Neural cell (in vitro differentiated cells): ENCODE results near the gene HDGFL2. TPM values are rescaled to one million over a fixed set of nuclear protein-coding genes. Genes with fewer than 3 reads are reported as not detected.

Source experiments
- H2AFZ ChIP-seq: fragments of 200-600, 300-800 bp; sonication (generic), shearing (Covaris generic); 2 replicates; pipeline ENCODE4 v1.6.0; 2014; ENCODE audit warnings: low read depth, mild to moderate bottlenecking, antibody characterized with exemption, low read length, moderate library complexity
- H3F3A ChIP-seq: fragments of 200-600 bp; shearing (Covaris generic); 2 replicates; pipeline ENCODE4 v1.6.1; 2016; ENCODE audit warnings: mild to moderate bottlenecking, moderate library complexity, mixed read lengths, antibody characterized with exemption, low read length; ENCODE audit not compliant: insufficient read depth, poor library complexity, severe bottlenecking
- H3K27ac ChIP-seq: fragments of 200-600, 300-800 bp; sonication (generic), shearing (Covaris generic); 2 replicates; pipeline ENCODE4 v1.5.1; 2014; ENCODE audit warnings: mild to moderate bottlenecking, low read length, moderate library complexity
- H3K27me3 ChIP-seq: fragments of 300-800, 200-600 bp; sonication (generic), shearing (Covaris generic); 2 replicates; pipeline ENCODE4 v1.6.0; 2014; ENCODE audit warnings: mild to moderate bottlenecking, low read depth, low read length, moderate library complexity; ENCODE audit not compliant: insufficient read depth
- H3K36me3 ChIP-seq: fragments of 300-800, 200-600 bp; sonication (generic), shearing (Covaris generic); 2 replicates; pipeline ENCODE4 v1.5.1; 2014; ENCODE audit warnings: mild to moderate bottlenecking, antibody characterized with exemption, low read length, moderate library complexity; ENCODE audit not compliant: insufficient read depth
- H3K4me2 ChIP-seq: fragments of 300-800, 200-600 bp; sonication (generic), shearing (Covaris generic); 2 replicates; pipeline ENCODE4 v1.6.0; 2014; ENCODE audit warnings: mild to moderate bottlenecking, low read length
- H3K4me3 ChIP-seq: fragments of 300-800, 200-600 bp; sonication (generic), shearing (Covaris generic); 2 replicates; pipeline ENCODE4 v1.5.1; 2014; ENCODE audit warnings: mild to moderate bottlenecking, low read length, moderate library complexity
- H3K79me2 ChIP-seq: fragments of 200-600 bp; shearing (Covaris generic); replicated peaks from 2 replicates; pipeline ENCODE4 v1.6.0; 2014; ENCODE audit warnings: mild to moderate bottlenecking, low read length, moderate library complexity; ENCODE audit not compliant: insufficient read depth
- H3K9ac ChIP-seq: fragments of 300-800, 200-600 bp; sonication (generic), shearing (Covaris generic); 2 replicates; pipeline ENCODE4 v1.6.1; 2016; ENCODE audit warnings: mild to moderate bottlenecking, low read length, mixed read lengths
- H3K9me2 ChIP-seq: fragments of 200-600 bp; shearing (Covaris generic); 2 replicates; pipeline ENCODE4 v1.6.1; 2016; ENCODE audit warnings: mild to moderate bottlenecking, low read length, mixed read lengths; ENCODE audit not compliant: insufficient read depth
- H3K9me3 ChIP-seq: fragments of 200-600, 300-800 bp; sonication (generic), shearing (Covaris generic); 2 replicates; pipeline ENCODE4 v1.6.1; 2016; ENCODE audit warnings: mild to moderate bottlenecking, mixed run types, low read length, moderate library complexity, mixed read lengths
- H4K20me1 ChIP-seq: fragments of 200-600 bp; shearing (Covaris generic); 2 replicates; pipeline ENCODE4 v1.6.1; 2016; ENCODE audit warnings: mild to moderate bottlenecking, mixed run types; ENCODE audit not compliant: insufficient read depth
- CTCF ChIP-seq: fragments of 450-650 bp; IDR thresholded peaks from 2 replicates; pipeline ENCODE4 v1.5.1; 2014; ENCODE audit warnings: antibody characterized with exemption, mild to moderate bottlenecking, moderate library complexity; ENCODE audit not compliant: poor library complexity, severe bottlenecking
- EP300 ChIP-seq: fragments of 450-650 bp; conservative IDR thresholded peaks from 2 replicates; pipeline ENCODE4 v1.6.1; 2014; ENCODE audit warnings: antibody characterized with exemption, mild to moderate bottlenecking, moderate library complexity; ENCODE audit not compliant: poor library complexity, severe bottlenecking
- EZH2 ChIP-seq: fragments of 200-600, 300-800 bp; shearing (Covaris generic), sonication (generic); IDR thresholded peaks from 2 replicates; pipeline ENCODE4 v1.6.1; 2014; ENCODE audit warnings: antibody characterized with exemption, low read length, borderline replicate concordance, mild to moderate bottlenecking; ENCODE audit not compliant: insufficient read depth, poor library complexity, severe bottlenecking
- MXI1 ChIP-seq: fragments of 450-650 bp; conservative IDR thresholded peaks from 2 replicates; pipeline ENCODE4 v1.6.1; 2014; ENCODE audit warnings: antibody characterized with exemption, mild to moderate bottlenecking; ENCODE audit not compliant: poor library complexity, severe bottlenecking
- POLR2AphosphoS5 ChIP-seq: IDR thresholded peaks from 2 replicates; pipeline ENCODE4 v1.6.1; 2012
- RAD21 ChIP-seq: fragments of 450-650 bp; conservative IDR thresholded peaks from 2 replicates; pipeline ENCODE4 v1.6.1; 2014; ENCODE audit warnings: antibody characterized with exemption, mild to moderate bottlenecking, moderate library complexity
- REST ChIP-seq: IDR thresholded peaks from 2 replicates; pipeline ENCODE4 v1.6.1; 2012; ENCODE audit warnings: borderline replicate concordance
- SMC3 ChIP-seq: fragments of 450-650 bp; conservative IDR thresholded peaks from 2 replicates; pipeline ENCODE4 v1.6.1; 2014; ENCODE audit warnings: antibody characterized with exemption, mild to moderate bottlenecking, moderate library complexity; ENCODE audit not compliant: poor library complexity
- TAF1 ChIP-seq: IDR thresholded peaks from 2 replicates; pipeline ENCODE4 v1.6.1; 2012; ENCODE audit warnings: low read depth
- polyA plus RNA-seq: library from polyadenylated mRNA; depleted of rRNA; stranded (reverse); fragments of >200 nt; gene quantifications from 2 replicates; pipeline ENCODE4 v1.2.3, GENCODE V29; 2014

HDGFL2 gene
- polyA plus RNA-seq, 1 donor from 2014 or later = 79.7 TPM

DNA sequence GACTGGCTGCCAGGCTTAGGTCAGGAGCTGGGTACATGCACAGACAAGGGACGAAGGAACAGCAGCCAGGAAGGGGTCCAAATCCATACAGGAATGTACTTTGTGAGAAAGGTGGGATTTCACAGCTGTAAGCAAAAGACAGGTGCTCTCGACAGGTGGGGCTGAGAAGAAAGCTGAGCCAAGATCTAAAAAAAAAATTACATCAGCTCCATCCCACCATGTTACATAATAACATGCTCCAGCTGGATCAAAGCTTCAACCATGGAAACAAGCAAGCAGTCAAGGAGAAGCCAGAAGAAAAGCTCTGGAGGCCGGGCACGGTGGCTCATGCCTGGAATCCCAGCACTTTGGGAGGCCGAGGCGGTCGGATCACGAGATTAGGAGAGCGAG is 22.5 kb upstream of the HDGFL2 start:
- H3K9ac ChIP-seq = no peak overlapping the region
- H3K27me3 ChIP-seq = no peaks in the 10 kb centered on the region
- no peaks in the 10 kb centered on the region for H3K79me2 ChIP-seq
- H3K27ac ChIP-seq = no peak overlapping the region
- no peaks in the 10 kb centered on the region for H3K9me2 ChIP-seq
- H3K4me3 ChIP-seq = no peak overlapping the region
- no peak overlapping the region for H3K4me2 ChIP-seq
- H3K36me3 ChIP-seq = peaks cover 5% of the 10 kb centered on the region
- H4K20me1 ChIP-seq = no peaks in the 10 kb centered on the region
- TF ChIP-seq RAD21 = no peak
- TF ChIP-seq EZH2 = no peak
- TF ChIP-seq MXI1 = no peak
- no peak for TF ChIP-seq CTCF
- TF ChIP-seq POLR2AphosphoS5 = no peak
- TF ChIP-seq EP300 = no peak
- TF ChIP-seq REST = no peak
- TF ChIP-seq SMC3 = no peak
- no peak for TF ChIP-seq TAF1
- H3F3A ChIP-seq = no peaks in the 10 kb centered on the region
- no peak overlapping the region for H2AFZ ChIP-seq
- no peaks in the 10 kb centered on the region for H3K9me3 ChIP-seq

- no peaks in the 10 kb centered on the region for H4K20me1 ChIP-seq
- H3K4me3 ChIP-seq = no peak overlapping the region
- no peak overlapping the region for H3K9ac ChIP-seq
- H3K9me3 ChIP-seq = no peaks in the 10 kb centered on the region
- H3K27me3 ChIP-seq = no peaks in the 10 kb centered on the region
- no peak overlapping the region for H3K4me2 ChIP-seq
- H3F3A ChIP-seq = no peaks in the 10 kb centered on the region
- peaks cover 5% of the 10 kb centered on the region for H3K36me3 ChIP-seq
- no peak overlapping the region for H3K27ac ChIP-seq
- no peak overlapping the region for H2AFZ ChIP-seq
- TF ChIP-seq TAF1 (no peak), CTCF (no peak), MXI1 (no peak), POLR2AphosphoS5 (no peak), EP300 (no peak), EZH2 (no peak), REST (no peak), SMC3 (no peak), RAD21 (no peak)
- H3K79me2 ChIP-seq = peaks cover 10% of the 10 kb centered on the region
- no peaks in the 10 kb centered on the region for H3K9me2 ChIP-seq
Observed at GRCh38 chr19:4452230-4452990, 19.7 kb upstream of the HDGFL2 start.
